ENCODE data around the gene OR2S2.

DNA sequence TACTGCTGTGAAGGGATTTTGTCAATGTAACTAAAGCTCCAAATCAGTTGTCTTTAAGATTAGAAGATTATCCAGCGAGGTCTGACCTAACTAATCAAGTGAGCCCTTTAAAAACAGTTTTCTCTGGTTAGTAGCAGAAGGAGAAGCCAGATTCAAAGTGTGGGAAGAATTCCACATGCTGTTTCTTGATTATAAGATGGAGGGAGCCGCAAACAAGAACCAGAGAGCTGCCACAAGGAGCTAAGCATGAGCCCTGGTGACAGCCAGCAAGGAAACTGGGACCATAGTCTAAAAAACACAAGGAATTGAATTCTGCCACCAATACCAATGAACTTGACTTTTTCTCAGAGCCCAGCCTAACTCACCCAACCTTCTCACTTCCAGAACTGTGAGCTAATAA lies 37.0 kb upstream of the OR2S2 start:
- TF ChIP-seq TAF1 (IDR thresholded peaks at IDR 0.05; ENCODE audit: borderline replicate concordance, low read depth, low read length) = no peak
- no peak for TF ChIP-seq POLR2AphosphoS5 (IDR thresholded peaks at IDR 0.05; ENCODE audit: low read depth, low read length)

Data from GM12892 (cell line).